IMR-90 (cell line): Measurements from ENCODE around the gene MARCO. TPM values are rescaled to one million over a fixed set of nuclear protein-coding genes. Genes with fewer than 3 reads are reported as not detected.

Experiments
- ATAC-seq: fragments of 200-7000 bp; cut with Tn5 transposase; 2 replicates; pipeline ENCODE4 v1.9.1; 2020; ENCODE audit warnings: low read depth, mild to moderate bottlenecking, moderate library complexity
- BruUV-seq: library from RNA; stranded (reverse); fragments of 400-500 nt; replicated peaks from 2 replicates; lab custom pipeline; 2021; lab: Mats Ljungman, UMichigan
- CTCF ChIA-PET: fragments of 300-600 bp; formaldehyde crosslinking; extraction: SDS; loops from one replicate; lab custom pipeline; 2021; ENCODE audit warnings: antibody characterized with exemption; lab: Yijun Ruan, JAX
- POLR2A ChIA-PET: fragments of 300-600 bp; sonication (Branson Sonifier 250); formaldehyde crosslinking; loops from one replicate; lab custom pipeline; 2022; ENCODE audit warnings: antibody characterized with exemption; ENCODE audit not compliant: unreplicated experiment; lab: Charles Lee
- DNase-seq: peaks from one replicate; pipeline ENCODE4 v3.0.0; 2013
- H2AFZ ChIP-seq: replicated peaks from 2 replicates; pipeline ENCODE3; 2013; ENCODE audit warnings: low read length, mild to moderate bottlenecking; ENCODE audit not compliant: poor library complexity
- H2AK5ac ChIP-seq: 2 replicates; pipeline ENCODE4 v1.6.1; 2013; ENCODE audit warnings: low read depth, low read length, inconsistent platforms
- H2AK9ac ChIP-seq: replicated peaks from 2 replicates; pipeline ENCODE3; 2013; ENCODE audit warnings: mild to moderate bottlenecking, low read depth, low read length, moderate library complexity; ENCODE audit not compliant: poor library complexity
- H2BK120ac ChIP-seq: 2 replicates; pipeline ENCODE4 v1.6.1; 2013; ENCODE audit warnings: low read depth, low read length, inconsistent platforms
- H2BK15ac ChIP-seq: 3 replicates; pipeline ENCODE4 v1.6.1; 2013; ENCODE audit warnings: low read depth, low read length, inconsistent platforms
- H2BK20ac ChIP-seq: 2 replicates; pipeline ENCODE4 v1.6.1; 2013; ENCODE audit warnings: low read depth, mild to moderate bottlenecking, inconsistent platforms, low read length, moderate library complexity
- H2BK5ac ChIP-seq: 2 replicates; pipeline ENCODE4 v1.6.1; 2013; ENCODE audit warnings: mild to moderate bottlenecking, low read depth, low read length, inconsistent platforms; ENCODE audit not compliant: poor library complexity, severe bottlenecking
- H3K14ac ChIP-seq: replicated peaks from 2 replicates; pipeline ENCODE4 v1.6.1; 2013; ENCODE audit warnings: low read depth, low read length, inconsistent platforms
- H3K18ac ChIP-seq: 2 replicates; pipeline ENCODE4 v1.6.1; 2013; ENCODE audit warnings: low read depth, low read length, control low read depth
- H3K23ac ChIP-seq: 2 replicates; pipeline ENCODE4 v1.6.1; 2013; ENCODE audit warnings: low read depth, low read length, inconsistent platforms
- H3K27ac ChIP-seq: 2 replicates; pipeline ENCODE4 v1.5.1; 2013; ENCODE audit warnings: mild to moderate bottlenecking, control low read depth, low read length; ENCODE audit not compliant: insufficient read depth
- H3K27me3 ChIP-seq: 2 replicates; pipeline ENCODE4 v1.6.1; 2013; ENCODE audit warnings: low read length; ENCODE audit not compliant: control insufficient read depth, insufficient read depth
- H3K36me3 ChIP-seq: 2 replicates; pipeline ENCODE4 v1.6.1; 2013; ENCODE audit warnings: low read length, mixed read lengths; ENCODE audit not compliant: control insufficient read depth, insufficient read depth
- H3K4ac ChIP-seq: 2 replicates; pipeline ENCODE4 v1.6.1; 2013; ENCODE audit warnings: low read depth, low read length, inconsistent platforms
- H3K4me1 ChIP-seq: 2 replicates; pipeline ENCODE4 v1.6.1; 2013; ENCODE audit warnings: low read length, mixed read lengths; ENCODE audit not compliant: control insufficient read depth, insufficient read depth
- H3K4me2 ChIP-seq: 2 replicates; pipeline ENCODE4 v1.6.1; 2013; ENCODE audit warnings: low read depth, mild to moderate bottlenecking, control low read depth, low read length, moderate library complexity
- H3K4me3 ChIP-seq: 2 replicates; pipeline ENCODE4 v1.5.1; 2013; ENCODE audit warnings: low read depth, mild to moderate bottlenecking, control low read depth, low read length, moderate library complexity; ENCODE audit not compliant: insufficient read depth
- H3K56ac ChIP-seq: 2 replicates; pipeline ENCODE4 v1.6.1; 2013; ENCODE audit warnings: low read length, inconsistent platforms; ENCODE audit not compliant: insufficient read depth; ENCODE audit errors: extremely low read depth
- H3K79me1 ChIP-seq, 2 experiments: 2 replicates each; pipeline ENCODE4 v1.6.1; 2013; ENCODE audit warnings: low read length in 2 of 2, inconsistent platforms in 1 of 2, low read depth in 1 of 2
- H3K9ac ChIP-seq: 2 replicates; pipeline ENCODE4 v1.6.1; 2013; ENCODE audit warnings: low read depth, low read length, control low read depth
- H3K9me1 ChIP-seq: 2 replicates; pipeline ENCODE4 v1.6.1; 2013; ENCODE audit warnings: low read length, inconsistent platforms; ENCODE audit not compliant: insufficient read depth
- H3K9me3 ChIP-seq: 2 replicates; pipeline ENCODE4 v1.6.1; 2013; ENCODE audit warnings: low read length; ENCODE audit not compliant: control insufficient read depth, insufficient read depth
- H4K20me1 ChIP-seq: 2 replicates; pipeline ENCODE4 v1.6.1; 2013; ENCODE audit warnings: low read length, inconsistent platforms; ENCODE audit not compliant: insufficient read depth
- H4K5ac ChIP-seq: 2 replicates; pipeline ENCODE4 v1.6.1; 2013; ENCODE audit warnings: mild to moderate bottlenecking, low read depth, low read length, control low read depth
- H4K8ac ChIP-seq, 2 experiments: 2 replicates each; pipeline ENCODE4 v1.6.1; 2013; ENCODE audit warnings: low read depth in 2 of 2, low read length in 2 of 2, control low read depth in 1 of 2, inconsistent platforms in 1 of 2
- H4K91ac ChIP-seq: 2 replicates; pipeline ENCODE4 v1.6.1; 2013; ENCODE audit warnings: low read depth, low read length, inconsistent platforms; ENCODE audit not compliant: insufficient read depth
- BHLHE40 ChIP-seq: fragments of 150-350 bp; IDR thresholded peaks from 2 replicates; pipeline ENCODE4 v1.6.1; 2016; ENCODE audit warnings: mild to moderate bottlenecking, low read depth, low read length
- CEBPB ChIP-seq: IDR thresholded peaks from 2 replicates; pipeline ENCODE4 v1.6.1; 2012; ENCODE audit warnings: low read depth, low read length, improper control_type of control experiment
- CHD1 ChIP-seq: IDR thresholded peaks from 2 replicates; pipeline ENCODE4 v1.6.1; 2012; ENCODE audit warnings: low read depth, low read length, improper control_type of control experiment
- FOS ChIP-seq: fragments of 150-350 bp; IDR thresholded peaks from 2 replicates; pipeline ENCODE4 v1.6.1; 2016; ENCODE audit warnings: low read depth, low read length
- MAFK ChIP-seq: IDR thresholded peaks from 2 replicates; pipeline ENCODE4 v1.6.1; 2012; ENCODE audit warnings: low read depth, low read length, improper control_type of control experiment
- MAZ ChIP-seq: IDR thresholded peaks from 2 replicates; pipeline ENCODE4 v1.6.1; 2012; ENCODE audit warnings: low read depth, mild to moderate bottlenecking, low read length, improper control_type of control experiment, moderate library complexity, borderline replicate concordance
- MXI1 ChIP-seq: IDR thresholded peaks from 2 replicates; pipeline ENCODE4 v1.6.1; 2012; ENCODE audit warnings: low read depth, mild to moderate bottlenecking, low read length, moderate library complexity, borderline replicate concordance
- NFE2L2 ChIP-seq: fragments of 150-350 bp; IDR thresholded peaks from 2 replicates; pipeline ENCODE4 v1.6.1; 2016; ENCODE audit warnings: low read depth, mild to moderate bottlenecking, low read length
- POLR2A ChIP-seq: IDR thresholded peaks from 2 replicates; pipeline ENCODE4 v1.6.1; 2012; ENCODE audit warnings: mild to moderate bottlenecking, low read depth, low read length
- RAD21 ChIP-seq: IDR thresholded peaks from 2 replicates; pipeline ENCODE4 v1.6.1; 2012; ENCODE audit warnings: low read length, improper control_type of control experiment
- RCOR1 ChIP-seq: IDR thresholded peaks from 2 replicates; pipeline ENCODE4 v1.6.1; 2012; ENCODE audit warnings: mild to moderate bottlenecking, low read length, improper control_type of control experiment; ENCODE audit not compliant: insufficient replicate concordance
- RFX5 ChIP-seq: IDR thresholded peaks from 2 replicates; pipeline ENCODE4 v1.8.0; 2012; ENCODE audit warnings: low read depth, mild to moderate bottlenecking, low read length, moderate library complexity
- SMC3 ChIP-seq: fragments of 150-350 bp; IDR thresholded peaks from 2 replicates; pipeline ENCODE4 v1.6.1; 2016; ENCODE audit warnings: low read depth, mild to moderate bottlenecking, antibody characterized with exemption, low read length, moderate library complexity
- WGBS, 2 experiments: methylation state at CpG; one replicate each; pipeline versions ENCODE4 v1.1.5 to v1.1.7; 2013; ENCODE audit warnings: missing lambda C conversion rate in 2 of 2; ENCODE audit not compliant: insufficient read length in 1 of 2; ENCODE audit errors: extremely low coverage in 2 of 2; 5-methylcytosine and 5-hydroxymethylcytosine counted together
- dilution Hi-C: fragments of 300-500 bp; cut with HindIII; formaldehyde crosslinking; loops from one replicate; pipeline ENCODE4 v1.14.3; 2018; ENCODE audit warnings: low sequenced_read_pairs; ENCODE audit not compliant: unreplicated experiment
- in situ Hi-C: fragments of 300-500 bp; cut with MboI; formaldehyde crosslinking; loops from 3 replicates; pipeline ENCODE4 v1.14.3; 2019; ENCODE audit warnings: low sequenced_read_pairs, inconsistent platforms, mixed read lengths
- intact Hi-C: fragments of 100-400 bp; cut with micrococcal nuclease; formaldehyde crosslinking; loops from 2 replicates; pipeline ENCODE4 v1.10.0; 2022
- polyA plus RNA-seq, 3 experiments: library from polyadenylated mRNA; depleted of rRNA; stranded (reverse); fragments of >200 nt; gene quantifications; 2 replicates each; pipeline ENCODE4 v1.2.3, GENCODE V29; 2012; ENCODE audit warnings: low replicate concordance in 1 of 3
- total RNA-seq: library from RNA; depleted of rRNA; stranded (reverse); fragments of >200 nt; gene quantifications from 2 replicates; pipeline ENCODE4 v1.2.3, GENCODE V29; 2012
- TF ChIP-seq, protein P1 (sequence below): fragments of 150-350 bp; IDR thresholded peaks from 2 replicates; pipeline ENCODE4 v1.6.1; 2017; ENCODE audit warnings: mild to moderate bottlenecking, antibody characterized with exemption, low read length, low read depth
- TF ChIP-seq, protein P2 (sequence below): conservative IDR thresholded peaks from 2 replicates; pipeline ENCODE4 v1.5.1; 2012; ENCODE audit warnings: mild to moderate bottlenecking, low read depth, low read length, improper control_type of control experiment
- TF ChIP-seq, protein P3 (sequence below): fragments of 150-350 bp; IDR thresholded peaks from 2 replicates; pipeline ENCODE4 v1.6.1; 2016; ENCODE audit warnings: low read depth, mild to moderate bottlenecking, low read length, moderate library complexity, borderline replicate concordance

Gene MARCO
- total and polyA plus RNA-seq, 2 of the 4 experiments (the other 2 are of a cell fraction): not detected

DNA sequence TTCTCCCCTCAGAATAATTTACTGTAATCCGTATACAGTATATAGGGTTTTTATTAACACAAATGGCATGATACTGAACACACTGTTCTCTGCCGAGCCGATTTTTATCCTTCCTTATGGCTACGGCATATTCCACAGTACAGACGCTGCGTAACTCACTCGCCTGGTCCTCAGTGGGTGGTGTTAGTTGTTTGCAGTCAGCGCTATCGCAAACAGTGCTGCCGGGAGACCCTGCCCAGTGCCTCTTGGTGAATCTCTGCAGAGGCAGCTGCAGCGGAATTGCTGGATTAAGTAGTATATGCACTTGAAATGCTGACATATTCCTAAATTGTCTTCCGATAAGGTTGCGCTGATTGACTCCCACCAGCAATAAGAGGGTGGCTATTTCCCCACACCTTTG lies 73.9 kb downstream of the MARCO start:
- no peak overlapping the region for H3K14ac ChIP-seq
- no peak for DNase-seq
- H4K91ac ChIP-seq: no peak overlapping the region
- H3K27me3 ChIP-seq: peaks cover 10% of the 10 kb centered on the region
- no peak overlapping the region for H3K9ac ChIP-seq
- no peak overlapping the region for H3K18ac ChIP-seq
- no peaks in the 10 kb centered on the region for H3K9me1 ChIP-seq
- ATAC-seq: no peak
- no peaks in the 10 kb centered on the region for H3K36me3 ChIP-seq
- no peak overlapping the region for H3K56ac ChIP-seq
- TF ChIP-seq MAFK (no peak), MXI1 (no peak), SMC3 (no peak), RFX5 (no peak), FOS (no peak), CEBPB (no peak), MAZ (no peak), POLR2A (no peak), BHLHE40 (no peak), RAD21 (no peak), CHD1 (no peak), RCOR1 (no peak), NFE2L2 (no peak)
- TF ChIP-seq, protein P1, sequence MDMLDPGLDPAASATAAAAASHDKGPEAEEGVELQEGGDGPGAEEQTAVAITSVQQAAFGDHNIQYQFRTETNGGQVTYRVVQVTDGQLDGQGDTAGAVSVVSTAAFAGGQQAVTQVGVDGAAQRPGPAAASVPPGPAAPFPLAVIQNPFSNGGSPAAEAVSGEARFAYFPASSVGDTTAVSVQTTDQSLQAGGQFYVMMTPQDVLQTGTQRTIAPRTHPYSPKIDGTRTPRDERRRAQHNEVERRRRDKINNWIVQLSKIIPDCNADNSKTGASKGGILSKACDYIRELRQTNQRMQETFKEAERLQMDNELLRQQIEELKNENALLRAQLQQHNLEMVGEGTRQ: no peak
- TF ChIP-seq, protein P2, sequence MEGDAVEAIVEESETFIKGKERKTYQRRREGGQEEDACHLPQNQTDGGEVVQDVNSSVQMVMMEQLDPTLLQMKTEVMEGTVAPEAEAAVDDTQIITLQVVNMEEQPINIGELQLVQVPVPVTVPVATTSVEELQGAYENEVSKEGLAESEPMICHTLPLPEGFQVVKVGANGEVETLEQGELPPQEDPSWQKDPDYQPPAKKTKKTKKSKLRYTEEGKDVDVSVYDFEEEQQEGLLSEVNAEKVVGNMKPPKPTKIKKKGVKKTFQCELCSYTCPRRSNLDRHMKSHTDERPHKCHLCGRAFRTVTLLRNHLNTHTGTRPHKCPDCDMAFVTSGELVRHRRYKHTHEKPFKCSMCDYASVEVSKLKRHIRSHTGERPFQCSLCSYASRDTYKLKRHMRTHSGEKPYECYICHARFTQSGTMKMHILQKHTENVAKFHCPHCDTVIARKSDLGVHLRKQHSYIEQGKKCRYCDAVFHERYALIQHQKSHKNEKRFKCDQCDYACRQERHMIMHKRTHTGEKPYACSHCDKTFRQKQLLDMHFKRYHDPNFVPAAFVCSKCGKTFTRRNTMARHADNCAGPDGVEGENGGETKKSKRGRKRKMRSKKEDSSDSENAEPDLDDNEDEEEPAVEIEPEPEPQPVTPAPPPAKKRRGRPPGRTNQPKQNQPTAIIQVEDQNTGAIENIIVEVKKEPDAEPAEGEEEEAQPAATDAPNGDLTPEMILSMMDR: no peak
- TF ChIP-seq, protein P3, sequence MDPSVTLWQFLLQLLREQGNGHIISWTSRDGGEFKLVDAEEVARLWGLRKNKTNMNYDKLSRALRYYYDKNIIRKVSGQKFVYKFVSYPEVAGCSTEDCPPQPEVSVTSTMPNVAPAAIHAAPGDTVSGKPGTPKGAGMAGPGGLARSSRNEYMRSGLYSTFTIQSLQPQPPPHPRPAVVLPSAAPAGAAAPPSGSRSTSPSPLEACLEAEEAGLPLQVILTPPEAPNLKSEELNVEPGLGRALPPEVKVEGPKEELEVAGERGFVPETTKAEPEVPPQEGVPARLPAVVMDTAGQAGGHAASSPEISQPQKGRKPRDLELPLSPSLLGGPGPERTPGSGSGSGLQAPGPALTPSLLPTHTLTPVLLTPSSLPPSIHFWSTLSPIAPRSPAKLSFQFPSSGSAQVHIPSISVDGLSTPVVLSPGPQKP: no peak
- dilution Hi-C loops: no loop called here
- intact Hi-C loops: no loop called here
- CTCF ChIA-PET: no interaction called here
- H2BK15ac ChIP-seq: no peak overlapping the region
- no CpG with 5 or more reads among the region's 13 CpGs for WGBS, 2 experiments
- H3K9me3 ChIP-seq: no peaks in the 10 kb centered on the region
- no peak overlapping the region for H3K4me3 ChIP-seq
- in situ Hi-C loops: no loop called here
- H2AK5ac ChIP-seq: no peak overlapping the region
- no peaks in the 10 kb centered on the region for H3K4me1 ChIP-seq
- no peak overlapping the region for H4K5ac ChIP-seq
- no peak overlapping the region for H2BK5ac ChIP-seq
- BruUV-seq: no TSS peak
- no peak overlapping the region for H3K23ac ChIP-seq
- no peak overlapping the region for H3K27ac ChIP-seq
- no peak overlapping the region for H3K4ac ChIP-seq
- H4K8ac ChIP-seq: no peak overlapping the region
- H3K4me2 ChIP-seq: no peak overlapping the region
- no peak overlapping the region for H2BK120ac ChIP-seq
- H4K20me1 ChIP-seq: no peaks in the 10 kb centered on the region
- no peak overlapping the region for H2BK20ac ChIP-seq
- no peak overlapping the region for H2AK9ac ChIP-seq
- H2AFZ ChIP-seq: no peak overlapping the region
- H3K79me1 ChIP-seq: no peaks in the 10 kb centered on the region
- POLR2A ChIA-PET: no interaction called here
